ENCODE measurements around the gene CDK5R1. TPM values are rescaled to one million over a fixed set of nuclear protein-coding genes. Genes with fewer than 3 reads are reported as not detected.

CDK5R1 gene
- total RNA-seq, 1 experiment from 2014 or later: 4.0 TPM

GRCh38 chr17:32496395-32497073 lies 9.7 kb downstream of the CDK5R1 start:
- H3K9me3 Mint-ChIP-seq (ENCODE audit: unreplicated experiment): no peaks in the 10 kb centered on the region
- intact Hi-C loops (cut with micrococcal nuclease): no loop called here
- peaks cover 28% of the 10 kb centered on the region for H3K4me1 Mint-ChIP-seq (ENCODE audit: insufficient read depth, unreplicated experiment)

GRCh38 chr17:32497431-32498205 lies 10.8 kb downstream of the CDK5R1 start:
- CTCF ChIA-PET: interaction anchor here (1.2 to 1.6 kb wide), 3 partner anchors 11 to 161 kb away, joined by 3 to 4 read pairs (median 4); partner anchors contain the start of gene CDK5R1
- Mint-ChIP-seq H3K4me1 (ENCODE audit: insufficient read depth, unreplicated experiment) (peaks cover 18% of the 10 kb centered on the region), H3K36me3 (ENCODE audit: insufficient read depth, unreplicated experiment) (no peaks in the 10 kb centered on the region), H3K27ac (ENCODE audit: low read depth, unreplicated experiment) (peak overlapping the region; percentile 73), H3K9me3 (ENCODE audit: unreplicated experiment) (no peaks in the 10 kb centered on the region), H3K4me3 (ENCODE audit: unreplicated experiment) (peak overlapping the region; percentile 3), H3K27me3 (ENCODE audit: insufficient read depth, unreplicated experiment) (no peaks in the 10 kb centered on the region)
- POLR2A ChIA-PET: interaction anchor here (1.9 kb wide), 1 partner anchor 13 kb away, joined by 7 read pairs; no protein-coding TSS in a partner anchor
- no peak for TF ChIP-seq CTCF (IDR thresholded peaks at IDR 0.05; ENCODE audit: unreplicated experiment)
- intact Hi-C loops (cut with micrococcal nuclease): no loop called here
- peak; percentile 42 for DNase-seq (ENCODE audit: unreplicated experiment)
- no TSS peak for BruUV-seq (replicated peaks)

More at GRCh38 chr17:32496395-32497073, 9.7 kb downstream of the CDK5R1 start:
- POLR2A ChIA-PET: interaction anchor here (0.6 to 1.9 kb wide), 4 partner anchors 10 to 54 kb away, joined by 3 to 7 read pairs (median 4); partner anchors contain the start of gene CDK5R1
- Mint-ChIP-seq H3K4me3 (ENCODE audit: unreplicated experiment) (peak overlapping the region; percentile 51), H3K27ac (ENCODE audit: low read depth, unreplicated experiment) (peak overlapping the region; percentile 73), H3K27me3 (ENCODE audit: insufficient read depth, unreplicated experiment) (no peaks in the 10 kb centered on the region), H3K36me3 (ENCODE audit: insufficient read depth, unreplicated experiment) (no peaks in the 10 kb centered on the region)
- CTCF ChIA-PET: interaction anchor here (0.6 to 1.5 kb wide), 6 partner anchors 9 to 257 kb away, joined by 4 to 8 read pairs (median 6); partner anchors contain the start of gene PSMD11
- no peak for TF ChIP-seq CTCF (IDR thresholded peaks at IDR 0.05; ENCODE audit: unreplicated experiment)
- DNase-seq (ENCODE audit: unreplicated experiment): peak; percentile 77
- no TSS peak for BruUV-seq (replicated peaks)

- Mint-ChIP-seq H3K27ac (ENCODE audit: low read depth, unreplicated experiment) (peak overlapping the region; percentile 73), H3K9me3 (ENCODE audit: unreplicated experiment) (no peaks in the 10 kb centered on the region), H3K4me1 (ENCODE audit: insufficient read depth, unreplicated experiment) (peaks cover 22% of the 10 kb centered on the region), H3K36me3 (ENCODE audit: insufficient read depth, unreplicated experiment) (no peaks in the 10 kb centered on the region), H3K27me3 (ENCODE audit: insufficient read depth, unreplicated experiment) (no peaks in the 10 kb centered on the region), H3K4me3 (ENCODE audit: unreplicated experiment) (no peak overlapping the region)
- POLR2A ChIA-PET: no interaction called here
- BruUV-seq (replicated peaks): no TSS peak
- CTCF ChIA-PET: interaction anchor here (1.2 to 1.6 kb wide), 3 partner anchors 12 to 160 kb away, joined by 3 to 4 read pairs (median 4); partner anchors contain the start of gene CDK5R1
- intact Hi-C loops (cut with micrococcal nuclease): no loop called here
- no peak for DNase-seq (ENCODE audit: unreplicated experiment)
- no peak for TF ChIP-seq CTCF (IDR thresholded peaks at IDR 0.05; ENCODE audit: unreplicated experiment)
Observed at GRCh38 chr17:32498391-32498790, 11.6 kb downstream of the CDK5R1 start.

GRCh38 chr17:32502013-32502412 lies 15.2 kb downstream of the CDK5R1 start:
- Mint-ChIP-seq H3K27me3 (ENCODE audit: insufficient read depth, unreplicated experiment) (no peaks in the 10 kb centered on the region), H3K36me3 (ENCODE audit: insufficient read depth, unreplicated experiment) (no peaks in the 10 kb centered on the region), H3K4me1 (ENCODE audit: insufficient read depth, unreplicated experiment) (peaks cover 30% of the 10 kb centered on the region), H3K4me3 (ENCODE audit: unreplicated experiment) (no peak overlapping the region), H3K9me3 (ENCODE audit: unreplicated experiment) (no peaks in the 10 kb centered on the region), H3K27ac (ENCODE audit: low read depth, unreplicated experiment) (no peak overlapping the region)
- no TSS peak for BruUV-seq (replicated peaks)
- intact Hi-C loops (cut with micrococcal nuclease): no loop called here
- POLR2A ChIA-PET: no interaction called here
- no peak for DNase-seq (ENCODE audit: unreplicated experiment)
- CTCF ChIA-PET: interaction anchor here (0.7 to 1.4 kb wide), 2 partner anchors 13 to 39 kb away, joined by 3 to 4 read pairs; no protein-coding TSS in a partner anchor
- no peak for TF ChIP-seq CTCF (IDR thresholded peaks at IDR 0.05; ENCODE audit: unreplicated experiment)
